H54 (cell line): Measurements from ENCODE around the gene TSPYL2.
A peak's percentile ranks its signal among the peaks of the same experiment; 100 is the strongest.

ENCODE experiments used
- DNase-seq: peaks from one replicate; pipeline ENCODE4 v3.0.0; 2011; ENCODE audit warnings: low spot score, mixed read lengths; ENCODE audit not compliant: insufficient read length
- FAIRE-seq: peaks from 3 replicates; lab custom pipeline; 2011; peaks lifted over from hg19 to GRCh38; lab: Jason Lieb, UNC
- POLR2A ChIP-seq: IDR thresholded peaks from 2 replicates; pipeline ENCODE4 v1.6.1; 2011; ENCODE audit warnings: low read depth, mild to moderate bottlenecking, low read length

Gene TSPYL2

DNA sequence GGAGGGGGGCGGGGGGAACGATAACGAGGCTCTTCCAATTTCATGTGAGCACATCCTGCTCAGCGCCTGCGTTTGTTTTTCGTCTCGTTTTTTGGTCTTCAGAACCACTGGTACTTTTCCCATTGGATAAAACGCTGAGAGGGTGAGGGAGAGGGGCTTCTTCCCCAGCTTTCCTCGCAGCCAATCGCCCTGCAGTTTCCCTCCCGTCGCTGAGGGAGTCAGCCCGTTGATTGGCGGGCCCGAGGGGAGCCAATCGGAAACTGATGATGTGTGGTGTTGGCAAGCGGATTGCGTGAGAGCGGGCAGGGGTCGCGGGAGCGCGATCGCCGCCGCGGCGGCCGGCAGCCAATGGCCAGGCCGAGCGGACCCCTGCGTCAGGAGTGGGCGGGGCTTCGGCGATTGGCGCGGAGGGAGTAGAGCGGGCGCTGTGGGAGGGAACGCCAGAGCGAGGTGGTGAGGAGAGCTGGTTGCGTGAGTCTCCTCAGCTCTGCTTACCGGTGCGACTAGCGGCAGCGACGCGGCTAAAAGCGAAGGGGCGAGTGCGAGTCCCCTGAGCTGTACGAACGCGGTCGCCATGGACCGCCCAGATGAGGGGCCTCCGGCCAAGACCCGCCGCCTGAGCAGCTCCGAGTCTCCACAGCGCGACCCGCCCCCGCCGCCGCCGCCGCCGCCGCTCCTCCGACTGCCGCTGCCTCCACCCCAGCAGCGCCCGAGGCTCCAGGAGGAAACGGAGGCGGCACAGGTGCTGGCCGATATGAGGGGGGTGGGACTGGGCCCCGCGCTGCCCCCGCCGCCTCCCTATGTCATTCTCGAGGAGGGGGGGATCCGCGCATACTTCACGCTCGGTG is at the start of gene TSPYL2:
TSPYL2 (plus strand) TSS at position 443 of the 848 bp plus-strand sequence; CDS start at position 575, 132 bp downstream.
- TF ChIP-seq POLR2A, result peak; percentile 98
- FAIRE-seq, result no peak
- DNase-seq, result peak; percentile 42

DNA sequence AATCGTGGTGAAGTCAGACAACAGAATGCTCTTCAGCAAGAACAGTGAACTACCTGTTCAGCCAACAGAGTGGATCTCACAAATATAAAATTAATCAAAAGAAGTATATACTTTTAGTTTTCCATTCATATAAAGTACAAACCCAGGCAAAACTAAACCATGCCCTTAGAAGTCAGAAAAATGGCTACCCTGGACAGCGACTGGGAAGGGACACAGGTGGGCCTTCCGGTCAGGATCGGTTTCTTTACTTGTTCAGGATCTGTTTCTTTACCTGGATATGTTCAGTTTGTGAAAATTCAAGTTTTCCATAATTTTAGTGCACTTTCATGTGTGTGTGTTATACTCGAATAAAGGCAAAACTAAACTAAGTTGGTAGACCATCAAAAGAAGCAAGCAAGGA is 46.0 kb upstream of the TSPYL2 start:
- TF ChIP-seq POLR2A, result no peak
- DNase-seq (no peak), FAIRE-seq (no peak)

DNA sequence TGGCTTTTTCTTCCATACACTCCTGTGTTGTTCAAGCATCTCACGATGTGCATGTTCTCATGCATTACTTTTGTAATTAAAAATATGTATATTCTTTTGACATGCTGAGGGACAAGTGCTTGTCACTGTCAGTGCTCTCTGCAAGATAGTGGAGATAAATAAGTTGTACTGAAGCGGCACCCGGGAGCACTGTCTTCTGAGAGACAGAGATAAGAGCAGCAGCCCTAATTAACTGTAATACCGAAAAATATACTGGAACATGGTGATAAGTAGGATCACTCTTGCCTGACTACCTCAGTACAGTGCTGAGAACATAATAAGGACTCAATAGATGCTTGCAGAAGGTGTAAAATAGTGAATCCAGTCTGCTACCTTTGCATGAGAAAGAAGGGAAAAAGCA is 42.9 kb upstream of the TSPYL2 start:
- TF ChIP-seq POLR2A, result no peak
- no peak for FAIRE-seq
- no peak for DNase-seq

DNA sequence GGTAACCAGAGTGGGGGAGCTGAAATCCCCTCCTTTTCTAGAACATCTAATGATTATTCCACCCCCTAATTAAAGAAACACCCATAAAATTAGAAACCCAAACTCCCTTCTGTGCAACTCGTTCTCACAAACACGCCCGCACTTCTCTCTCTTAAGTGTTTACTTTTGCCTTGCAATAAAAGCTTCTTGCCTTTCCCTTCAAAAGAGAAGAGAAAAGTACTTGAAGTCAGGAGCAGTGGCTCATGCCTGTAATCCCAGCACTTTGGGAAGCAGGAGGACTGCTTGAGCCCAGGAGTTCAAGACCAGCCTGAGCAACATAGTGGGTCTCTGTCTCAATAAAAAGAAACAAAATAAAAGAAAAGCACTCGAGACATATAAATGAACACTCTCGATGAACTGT is 37.2 kb upstream of the TSPYL2 start:
- TF ChIP-seq POLR2A, result no peak
- FAIRE-seq (no peak), DNase-seq (no peak)

DNA sequence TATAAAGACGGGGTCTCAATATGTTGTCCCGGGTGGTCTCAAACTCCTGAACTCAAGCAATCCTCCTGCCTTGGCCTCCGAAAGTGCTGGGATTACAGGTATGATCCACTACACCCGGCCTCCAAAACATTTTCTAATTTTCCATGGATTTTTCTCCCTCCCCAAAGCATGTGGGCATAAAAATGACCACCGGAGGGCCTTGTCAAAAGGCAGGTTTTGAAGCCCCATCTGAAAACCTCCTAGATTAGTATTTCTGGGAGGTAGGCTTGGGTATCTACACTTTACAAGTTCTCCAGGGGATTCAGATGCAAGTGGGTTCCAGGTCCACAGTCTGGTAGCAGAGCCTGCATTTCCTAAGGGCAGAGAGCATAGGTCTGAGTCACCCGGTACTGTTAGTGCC is 34.9 kb upstream of the TSPYL2 start:
- TF ChIP-seq POLR2A, result no peak
- DNase-seq, result no peak
- no peak for FAIRE-seq

DNA sequence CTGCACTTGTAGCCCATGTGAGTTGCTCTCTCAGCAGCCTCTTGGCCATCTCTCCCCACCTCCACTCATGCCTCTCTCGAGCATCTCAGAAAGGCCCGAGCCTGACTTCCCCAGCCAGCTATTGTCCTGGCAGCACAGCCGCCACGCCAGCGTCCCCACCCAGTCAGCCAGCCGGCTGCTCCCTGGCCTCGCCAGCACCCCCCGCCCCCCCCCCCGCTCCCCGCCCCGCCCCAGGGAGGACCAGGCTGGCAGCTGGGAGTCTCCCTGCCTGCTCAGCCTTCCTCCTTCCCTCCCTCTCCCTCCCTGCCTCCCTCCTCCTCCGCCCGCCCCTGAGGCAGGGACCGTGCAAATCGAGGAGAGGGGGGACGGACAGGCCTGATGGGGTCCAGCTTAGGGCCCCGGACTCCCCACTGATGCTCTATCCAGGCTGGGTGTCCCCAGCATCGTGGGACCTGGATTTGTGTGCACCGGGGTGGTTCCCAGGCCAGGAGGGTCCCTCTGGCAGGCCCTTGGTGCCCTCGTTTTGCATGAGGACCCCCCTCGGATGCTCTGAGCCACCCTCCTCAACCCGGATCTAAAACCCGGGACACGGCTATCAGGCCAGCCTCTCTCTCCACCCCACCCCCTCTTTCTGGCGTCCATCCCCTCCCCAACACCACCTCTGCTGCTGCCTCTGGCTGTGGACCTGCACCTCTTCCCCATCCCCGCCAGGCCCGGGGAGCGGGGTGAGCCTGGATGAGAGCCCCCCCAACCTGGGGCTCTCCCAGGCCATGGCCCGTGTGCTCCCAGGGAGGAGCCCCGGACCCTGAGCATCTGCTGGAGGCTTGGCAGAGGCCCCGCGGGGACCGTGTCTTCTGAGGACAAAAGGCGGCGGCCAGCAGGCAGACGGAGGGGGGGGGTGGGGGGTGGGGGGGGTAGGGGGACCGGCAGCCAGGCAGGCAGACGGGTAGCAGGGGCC is 33.7 kb upstream of the TSPYL2 start, which contains the start of gene GPR173:
GPR173 (plus strand) TSS at position 621 of the 958 bp plus-strand sequence. CDS start 27,833 bp downstream, outside the sequence.
- TF ChIP-seq POLR2A, result no peak
- FAIRE-seq (no peak), DNase-seq (peak; percentile 14)

DNA sequence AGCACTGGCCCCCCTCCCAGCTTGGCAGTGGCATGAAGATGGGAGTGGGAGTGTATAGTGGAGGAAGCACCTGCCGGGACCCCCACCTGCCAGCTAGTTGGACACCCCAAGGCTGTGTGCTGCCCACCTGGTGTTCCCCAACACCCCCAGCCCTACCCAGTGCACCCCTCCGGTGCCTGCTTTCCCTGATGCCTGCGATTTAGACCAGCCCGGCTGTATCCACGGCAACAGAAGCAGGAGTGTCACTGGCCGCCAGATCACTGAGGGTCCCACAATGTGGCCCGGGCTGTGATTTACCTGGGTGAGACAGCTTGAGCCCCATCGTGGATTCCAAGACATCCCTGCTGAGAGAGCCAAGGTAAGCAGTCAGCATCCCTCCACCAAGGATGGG is 33.0 kb upstream of the TSPYL2 start:
- DNase-seq, result no peak
- no peak for FAIRE-seq
- TF ChIP-seq POLR2A, result no peak

DNA sequence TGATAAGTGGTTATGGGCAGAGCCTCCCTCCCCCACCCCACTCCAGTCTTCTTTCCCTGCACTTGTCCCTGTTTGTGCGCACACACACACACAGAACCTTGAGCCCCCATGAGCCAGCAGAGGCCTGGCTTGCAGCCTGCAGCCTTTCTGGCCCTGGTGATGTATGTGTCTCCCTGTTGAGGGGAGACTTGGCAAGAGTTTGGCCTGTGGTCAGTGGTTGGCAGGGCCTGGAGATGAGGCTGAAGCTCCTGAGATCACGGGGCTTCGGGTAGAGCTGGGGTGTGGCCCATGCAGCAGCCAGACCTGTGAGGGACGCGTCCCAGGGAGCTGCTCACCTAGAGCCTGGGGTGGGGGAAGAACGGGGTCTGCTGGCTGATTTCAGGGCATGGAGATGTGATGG is 31.3 kb upstream of the TSPYL2 start:
- no peak for TF ChIP-seq POLR2A
- no peak for FAIRE-seq
- no peak for DNase-seq

DNA sequence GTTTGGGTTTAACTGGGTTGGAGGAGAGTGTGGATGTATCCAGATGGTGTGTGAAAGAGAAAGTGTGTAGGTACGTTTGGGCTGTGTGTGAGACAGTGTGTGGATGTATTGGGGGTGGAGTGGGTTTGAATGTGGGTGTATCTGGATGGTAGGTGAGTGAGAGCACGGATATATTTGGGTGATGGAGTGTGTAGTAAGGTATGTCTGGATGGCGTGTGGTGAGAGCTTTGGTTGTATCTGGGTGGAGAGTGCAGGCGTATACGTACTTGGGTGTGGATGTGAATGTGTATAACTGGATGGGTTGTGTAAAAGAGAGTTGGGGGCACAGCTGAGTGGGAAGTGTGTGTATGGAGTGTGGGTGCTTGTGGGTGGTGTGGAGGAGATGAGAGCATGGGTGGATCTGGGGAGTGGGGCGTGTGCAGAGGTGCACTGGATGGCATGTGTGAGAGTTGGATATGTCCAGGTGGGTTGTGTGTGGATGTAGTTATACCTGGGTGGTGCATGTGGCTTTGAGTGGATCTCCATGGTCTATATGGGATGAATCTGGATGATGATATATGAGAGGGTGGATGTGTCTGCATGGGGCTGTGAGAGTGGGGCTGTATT is 26.8 kb upstream of the TSPYL2 start:
- TF ChIP-seq POLR2A, result no peak
- DNase-seq (no peak), FAIRE-seq (no peak)

DNA sequence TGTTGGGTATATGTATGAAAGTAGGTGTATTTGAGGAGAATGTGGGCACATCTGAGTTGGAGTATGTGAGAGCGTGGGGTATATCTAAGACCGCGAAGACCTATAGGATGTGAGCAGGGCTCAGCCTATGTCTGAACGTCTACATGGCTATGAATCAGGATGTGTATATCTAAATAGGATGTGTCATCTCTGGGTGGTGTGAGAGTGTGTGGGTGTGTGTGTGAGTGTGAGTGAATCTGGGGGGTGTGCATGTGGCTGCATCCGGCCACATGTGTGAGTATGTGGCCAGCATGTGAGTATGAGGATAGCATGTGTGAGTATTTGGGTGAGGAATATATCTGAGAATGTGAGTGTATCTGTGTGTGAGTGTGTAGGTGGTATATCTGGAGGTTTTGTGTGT is 25.9 kb upstream of the TSPYL2 start:
- no peak for FAIRE-seq
- no peak for TF ChIP-seq POLR2A
- DNase-seq, result no peak

DNA sequence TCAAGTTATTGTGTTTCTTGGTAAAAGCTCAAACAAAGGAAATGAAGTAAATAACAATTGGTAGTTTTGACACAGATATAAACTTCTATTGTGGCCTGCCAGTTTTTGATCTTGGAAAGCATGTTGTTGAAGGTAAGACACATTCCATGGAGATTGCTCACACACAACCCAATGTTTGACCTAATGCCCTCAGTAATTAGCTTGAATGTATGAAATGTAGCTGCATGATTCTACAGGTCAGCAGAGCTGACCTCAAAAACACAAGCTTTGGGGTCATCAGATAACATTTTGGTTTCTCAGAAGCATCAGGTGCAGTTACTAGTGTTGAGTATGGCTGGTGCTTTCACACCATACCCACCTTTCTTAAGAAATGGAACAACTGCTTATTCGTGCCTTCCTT is 17.1 kb upstream of the TSPYL2 start:
- DNase-seq (no peak), FAIRE-seq (no peak)
- TF ChIP-seq POLR2A, result no peak

DNA sequence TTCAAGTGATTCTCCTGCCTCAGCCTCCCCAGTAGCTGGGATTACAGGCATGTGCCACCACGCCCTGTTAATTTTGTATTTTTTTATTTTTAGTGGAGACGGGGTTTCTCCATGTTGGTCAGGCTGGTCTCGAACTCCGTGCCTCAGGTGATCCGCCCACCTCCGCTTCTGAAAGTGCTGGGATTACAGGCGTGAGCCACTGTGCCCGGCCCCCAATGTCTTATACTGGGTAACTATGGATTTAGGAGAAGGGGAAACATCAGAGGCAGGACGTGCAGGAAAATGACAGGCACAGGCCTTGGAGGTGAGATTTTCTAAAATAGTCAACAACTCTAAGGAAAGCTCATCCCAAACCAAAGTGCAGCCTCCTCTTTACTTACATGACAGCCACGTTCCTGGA is 11.1 kb upstream of the TSPYL2 start:
- DNase-seq, result no peak
- TF ChIP-seq POLR2A, result no peak
- FAIRE-seq, result no peak

DNA sequence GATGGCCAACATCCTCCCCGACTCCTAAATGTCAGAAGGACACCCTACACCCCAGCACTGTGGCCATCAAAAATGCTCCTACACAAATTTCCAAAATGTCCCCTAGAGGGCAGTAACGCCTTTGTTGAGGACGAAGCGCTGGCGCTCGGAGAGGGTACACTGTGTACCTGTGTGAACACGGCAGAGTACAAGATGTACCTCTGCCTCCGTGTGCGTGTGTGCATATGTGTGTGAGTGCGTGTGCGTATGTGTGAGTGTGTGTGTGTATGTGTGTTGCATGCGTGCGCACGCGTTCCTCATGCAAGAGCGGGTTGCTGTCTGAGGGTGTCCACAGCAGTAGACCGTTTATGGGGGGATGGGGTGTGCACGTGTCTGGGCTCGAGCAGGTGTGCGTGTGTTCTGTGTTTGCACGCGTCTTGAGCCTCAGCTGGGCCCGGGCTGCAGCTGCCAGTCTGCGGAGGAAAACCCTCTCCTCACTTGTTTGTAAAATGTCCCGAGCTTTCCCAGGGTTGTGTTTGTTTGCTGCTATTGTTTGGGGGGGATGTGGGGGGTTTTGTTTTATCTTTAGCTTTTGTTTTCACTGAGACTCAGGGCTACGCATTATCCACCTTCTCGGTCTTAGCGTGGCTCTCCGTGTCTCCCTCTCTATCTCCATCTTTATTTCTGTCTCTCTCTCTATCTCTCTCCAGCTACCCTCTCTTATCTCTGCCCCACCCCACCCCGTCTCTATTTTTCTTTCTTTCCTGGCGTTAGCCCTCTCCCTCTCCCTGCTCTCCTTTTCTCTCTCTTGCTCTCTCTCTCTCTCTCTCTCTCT is 10.4 kb upstream of the TSPYL2 start:
- no peak for FAIRE-seq
- no peak for TF ChIP-seq POLR2A

More for the DNA sequence above, 10.4 kb upstream of the TSPYL2 start:
- DNase-seq, result no peak
